GM12875 (cell line): ENCODE measurements around the gene ALAS1.

Experiments used
- H3K4me3 ChIP-seq: one replicate; pipeline ENCODE4 v1.5.1; 2011; ENCODE audit warnings: low read depth, low read length, control low read depth
- TF ChIP-seq, protein P1 (sequence below): IDR thresholded peaks from 2 replicates; pipeline ENCODE4 v1.5.1; 2011; ENCODE audit warnings: low read depth, mild to moderate bottlenecking, control low read depth, inconsistent platforms, low read length, moderate library complexity, borderline replicate concordance; ENCODE audit not compliant: insufficient read depth

Gene ALAS1

DNA sequence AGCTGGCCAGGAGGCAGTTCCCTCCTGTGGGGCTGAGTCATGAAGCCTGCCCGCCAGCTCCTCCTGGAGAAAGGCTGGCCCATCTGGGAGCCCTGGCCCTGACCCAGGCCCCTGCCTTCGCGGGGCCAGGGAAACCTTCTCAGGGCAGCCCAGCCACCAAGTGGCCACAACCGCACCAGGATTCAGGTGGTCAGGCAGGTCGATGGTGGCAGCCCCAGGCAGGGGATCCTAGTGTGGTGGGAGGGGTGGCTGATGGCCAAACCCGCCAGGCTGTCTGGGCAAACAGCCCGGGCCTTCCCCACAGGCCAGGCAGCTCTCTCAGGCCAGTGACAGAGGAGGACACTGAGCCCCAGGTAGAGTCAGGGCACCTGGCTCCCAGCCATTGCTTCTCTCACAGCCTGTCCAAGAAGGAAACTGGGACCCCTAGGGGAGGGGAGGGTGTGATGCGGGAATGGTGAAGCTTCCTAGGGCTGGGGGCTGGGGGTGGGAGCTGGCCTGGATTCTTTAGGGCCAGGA, 39.8 kb downstream of the ALAS1 start:
- TF ChIP-seq, protein P1, sequence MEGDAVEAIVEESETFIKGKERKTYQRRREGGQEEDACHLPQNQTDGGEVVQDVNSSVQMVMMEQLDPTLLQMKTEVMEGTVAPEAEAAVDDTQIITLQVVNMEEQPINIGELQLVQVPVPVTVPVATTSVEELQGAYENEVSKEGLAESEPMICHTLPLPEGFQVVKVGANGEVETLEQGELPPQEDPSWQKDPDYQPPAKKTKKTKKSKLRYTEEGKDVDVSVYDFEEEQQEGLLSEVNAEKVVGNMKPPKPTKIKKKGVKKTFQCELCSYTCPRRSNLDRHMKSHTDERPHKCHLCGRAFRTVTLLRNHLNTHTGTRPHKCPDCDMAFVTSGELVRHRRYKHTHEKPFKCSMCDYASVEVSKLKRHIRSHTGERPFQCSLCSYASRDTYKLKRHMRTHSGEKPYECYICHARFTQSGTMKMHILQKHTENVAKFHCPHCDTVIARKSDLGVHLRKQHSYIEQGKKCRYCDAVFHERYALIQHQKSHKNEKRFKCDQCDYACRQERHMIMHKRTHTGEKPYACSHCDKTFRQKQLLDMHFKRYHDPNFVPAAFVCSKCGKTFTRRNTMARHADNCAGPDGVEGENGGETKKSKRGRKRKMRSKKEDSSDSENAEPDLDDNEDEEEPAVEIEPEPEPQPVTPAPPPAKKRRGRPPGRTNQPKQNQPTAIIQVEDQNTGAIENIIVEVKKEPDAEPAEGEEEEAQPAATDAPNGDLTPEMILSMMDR, result no peak
- H3K4me3 ChIP-seq, result peak overlapping the region; percentile 98

- peak overlapping the region; percentile 98 for H3K4me3 ChIP-seq
- TF ChIP-seq, protein P1, result no peak
Measured at GRCh38 chr3:52238193-52238760, 40.3 kb downstream of the ALAS1 start.

GRCh38 chr3:52238761-52239701, 41.1 kb downstream of the ALAS1 start, which contains the start of gene TWF2:
Gene TWF2 (minus strand): TSS chr3:52239158. CDS start chr3:52239016, 142 bp downstream.
- peak within 1 kb of the TSS; percentile 98 for H3K4me3 ChIP-seq
- TF ChIP-seq, protein P1, result peak; percentile 49; the same call in 1 of the 2 replicates

DNA sequence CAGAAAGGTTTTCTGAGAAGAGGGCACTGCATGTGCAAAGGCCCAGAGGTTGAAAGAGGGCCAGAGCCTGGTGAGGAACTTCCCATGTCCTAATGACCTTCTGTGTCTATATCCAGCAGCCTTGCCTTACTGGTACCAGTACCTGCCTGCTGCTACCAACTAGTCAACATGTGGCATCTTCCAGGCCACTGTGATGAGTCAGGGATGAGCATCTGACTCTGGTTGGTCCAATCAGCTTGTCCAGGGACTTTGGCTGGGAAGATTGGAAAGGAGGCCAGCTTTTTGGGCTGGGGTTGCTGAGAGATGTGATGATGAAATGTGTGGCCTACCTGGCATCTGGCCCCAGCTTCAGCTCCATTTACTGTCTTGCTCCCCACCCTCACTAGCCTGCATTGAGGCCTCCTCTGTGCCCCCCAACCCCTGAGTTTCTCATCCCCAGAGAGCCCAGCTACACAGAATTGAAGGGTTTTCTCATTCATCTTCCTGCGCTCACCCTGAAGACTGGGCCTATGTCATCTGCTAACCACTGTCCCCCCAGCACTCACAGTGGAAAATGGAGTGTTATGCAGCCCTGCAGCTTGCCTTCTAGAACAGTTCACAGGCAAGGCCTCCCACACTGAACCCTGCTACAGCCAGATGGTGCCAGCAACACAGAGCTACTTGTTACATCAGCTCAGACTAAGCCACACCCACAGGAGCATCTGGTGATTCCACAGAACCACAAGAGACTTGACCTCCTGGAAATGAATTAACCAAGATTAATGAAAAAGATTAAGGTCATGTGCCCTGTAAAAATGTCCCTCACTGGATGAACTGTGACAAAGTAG, 42.3 kb downstream of the ALAS1 start:
- peak overlapping the region; percentile 98 for H3K4me3 ChIP-seq
- TF ChIP-seq, protein P1, result no peak

- TF ChIP-seq, protein P1, result no peak
- no peak overlapping the region for H3K4me3 ChIP-seq
Measured at GRCh38 chr3:52240886-52241370, 43.0 kb downstream of the ALAS1 start.

DNA sequence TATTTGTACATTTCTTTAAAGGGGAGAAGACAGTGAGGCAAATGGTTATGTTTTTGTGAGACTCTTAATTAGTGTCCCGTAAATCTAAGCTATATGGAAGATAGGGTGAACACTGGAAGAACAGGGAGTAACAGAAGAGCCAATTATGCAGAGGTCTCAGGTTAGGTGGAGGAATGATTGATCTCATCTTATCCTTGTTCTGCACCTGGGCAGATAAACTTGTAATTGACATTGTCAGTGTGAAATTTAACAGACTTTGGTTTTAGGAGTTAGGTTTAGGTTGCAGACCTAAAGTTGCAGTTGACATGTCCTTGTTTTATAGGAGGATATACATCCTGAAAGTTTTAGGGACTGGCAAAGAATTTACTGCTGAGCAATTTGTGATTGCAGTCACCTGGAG, 44.1 kb downstream of the ALAS1 start:
- no peak overlapping the region for H3K4me3 ChIP-seq
- TF ChIP-seq, protein P1, result no peak
